Stomach (tissue), 9 donors: Measurements from ENCODE around the gene DYNC1I1. TPM values are rescaled to one million over a fixed set of nuclear protein-coding genes. Genes with fewer than 3 reads are reported as not detected.

ENCODE experiments used
- DNase-seq, 2 donors: peaks; one replicate each; pipeline versions ENCODE4 v3.0.0 to v3.0.0-alpha.2; 2013 to 2019
- H3K27ac ChIP-seq, 5 donors: fragments of 200-600 bp in 4 of 5; sonication (generic) in 4 of 5; one replicate each; pipeline ENCODE4 v1.5.1; 2013 to 2019; ENCODE audit warnings: mild to moderate bottlenecking in 1 of 5, moderate library complexity in 1 of 5
- H3K27me3 ChIP-seq, 3 donors: fragments of 200-600 bp; sonication (generic); one replicate each; pipeline ENCODE4 v1.5.1; 2017 to 2019; ENCODE audit warnings: mixed run types in 1 of 3
- H3K36me3 ChIP-seq, 4 donors: fragments of 200-600 bp; sonication (generic); 1 replicate in 3 of 4; 2 replicates in 1 of 4; pipeline ENCODE4 v1.5.1; 2016 to 2019
- H3K4me1 ChIP-seq, 4 donors: fragments of 200-600 bp; sonication (generic); one replicate each; pipeline ENCODE4 v1.5.1; 2016 to 2019
- H3K4me3 ChIP-seq, 4 donors: fragments of 200-600 bp; sonication (generic) in 3 of 4; one replicate each; pipeline ENCODE4 v1.5.1; 2016 to 2019; ENCODE audit warnings: mild to moderate bottlenecking in 1 of 4
- H3K9me3 ChIP-seq, 4 donors: fragments of 200-600 bp; sonication (generic); one replicate each; pipeline ENCODE4 v1.5.1; 2016 to 2019
- EP300 ChIP-seq: sonication (generic); formaldehyde crosslinking; IDR thresholded peaks from one replicate; pipeline ENCODE4 v1.6.1; 2017; ENCODE audit warnings: antibody characterized with exemption
- POLR2A ChIP-seq, 4 donors: fragments of 450-650 bp; IDR thresholded peaks; one replicate each; pipeline ENCODE4 v1.6.1; 2016; ENCODE audit warnings: antibody characterized with exemption in 4 of 4, control low read depth in 2 of 4, mild to moderate bottlenecking in 1 of 4, moderate library complexity in 1 of 4
- POLR2AphosphoS5 ChIP-seq, 3 donors: sonication (generic); formaldehyde crosslinking; IDR thresholded peaks; one replicate each; pipeline ENCODE4 v1.6.1; 2016; ENCODE audit warnings: antibody characterized with exemption in 3 of 3
- WGBS, 5 donors: extraction: QIAGEN DNeasy Blood & Tissue Kit in 3 of 5; methylation state at CpG; one replicate each; pipeline versions ENCODE4 v1.1.5 to v1.1.7; 2013 to 2018; 5-methylcytosine and 5-hydroxymethylcytosine counted together
- intact Hi-C: fragments of 100-400 bp; cut with DNase I; formaldehyde crosslinking; loops from one replicate; pipeline ENCODE4 v1.15.1; 2023; ENCODE audit warnings: low total_unique reads
- polyA plus RNA-seq, 3 donors: library from polyadenylated mRNA; stranded (reverse); fragments of 200-250 nt; gene quantifications; one replicate each; pipeline ENCODE4 v1.2.3, GENCODE V29; 2013
- total RNA-seq, 5 donors: library from RNA; depleted of rRNA; stranded (reverse); fragments of >200 nt; gene quantifications; one replicate each; pipeline versions ENCODE4 v1.1.0 to v1.2.3, GENCODE V29; 2014 to 2016
- TF ChIP-seq, protein P1 (sequence below), 7 experiments: fragments of 450-650 bp in 4 of 7; fragments of 200-600 bp in 3 of 7; sonication (generic) in 3 of 7; IDR thresholded peaks; one replicate each; pipeline ENCODE4 v1.5.1; 2016 to 2019; ENCODE audit warnings: antibody characterized with exemption in 7 of 7, control low read depth in 2 of 7, mild to moderate bottlenecking in 1 of 7
- donor health status: healthy with polysubstance abuse.
- donor health status: Bipolar disorder and iron deficiency.
- donor health status: healthy.

DYNC1I1 gene
- total and polyA plus RNA-seq, 8 donors: 0.93 to 69.4 (median 5.3) TPM

DNA sequence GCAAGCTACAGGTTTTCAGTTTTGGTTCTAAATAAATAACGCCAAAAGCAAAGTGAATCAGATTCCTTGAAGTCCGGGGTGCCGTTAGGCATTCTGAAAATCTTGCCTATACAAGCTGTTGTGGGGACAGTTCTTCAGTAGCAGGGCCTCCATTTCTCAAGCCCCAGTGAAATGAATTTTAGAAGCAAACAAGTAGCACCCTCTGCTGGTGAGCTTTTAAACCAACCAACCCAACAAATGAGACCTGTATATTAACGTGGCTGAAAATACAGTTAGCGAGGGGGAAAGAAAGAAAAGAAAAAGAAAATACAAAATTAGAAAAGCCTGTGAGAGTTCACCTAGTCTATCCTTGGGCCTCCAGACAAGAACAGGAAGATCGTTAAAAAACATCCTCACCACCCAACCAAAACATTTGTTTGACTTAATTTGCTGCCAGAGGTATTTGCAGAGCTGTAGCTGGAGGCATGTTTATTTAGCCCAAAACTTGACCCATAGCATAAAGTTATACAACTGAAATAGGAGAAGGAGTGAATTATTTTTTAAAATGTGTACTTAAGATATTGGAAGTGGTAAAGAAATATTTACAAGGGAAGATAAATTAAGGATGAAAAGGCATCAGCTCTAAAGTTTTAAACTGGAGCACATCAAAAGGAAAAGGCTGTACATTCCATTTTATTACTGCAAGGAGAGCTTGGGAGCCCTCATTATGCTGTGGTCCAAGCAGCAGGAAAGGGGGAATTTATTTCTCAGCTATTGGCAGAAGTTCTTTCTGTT, 98.9 kb downstream of the DYNC1I1 start:
- intact Hi-C loops: loop anchor here (10.0 kb wide), 1 partner anchor 146 kb away; no protein-coding TSS in a partner anchor
- 13 to 28% (median 19%) methylated on average over 6 of the region's 6 CpGs for WGBS, 5 donors
- TF ChIP-seq, protein P1, sequence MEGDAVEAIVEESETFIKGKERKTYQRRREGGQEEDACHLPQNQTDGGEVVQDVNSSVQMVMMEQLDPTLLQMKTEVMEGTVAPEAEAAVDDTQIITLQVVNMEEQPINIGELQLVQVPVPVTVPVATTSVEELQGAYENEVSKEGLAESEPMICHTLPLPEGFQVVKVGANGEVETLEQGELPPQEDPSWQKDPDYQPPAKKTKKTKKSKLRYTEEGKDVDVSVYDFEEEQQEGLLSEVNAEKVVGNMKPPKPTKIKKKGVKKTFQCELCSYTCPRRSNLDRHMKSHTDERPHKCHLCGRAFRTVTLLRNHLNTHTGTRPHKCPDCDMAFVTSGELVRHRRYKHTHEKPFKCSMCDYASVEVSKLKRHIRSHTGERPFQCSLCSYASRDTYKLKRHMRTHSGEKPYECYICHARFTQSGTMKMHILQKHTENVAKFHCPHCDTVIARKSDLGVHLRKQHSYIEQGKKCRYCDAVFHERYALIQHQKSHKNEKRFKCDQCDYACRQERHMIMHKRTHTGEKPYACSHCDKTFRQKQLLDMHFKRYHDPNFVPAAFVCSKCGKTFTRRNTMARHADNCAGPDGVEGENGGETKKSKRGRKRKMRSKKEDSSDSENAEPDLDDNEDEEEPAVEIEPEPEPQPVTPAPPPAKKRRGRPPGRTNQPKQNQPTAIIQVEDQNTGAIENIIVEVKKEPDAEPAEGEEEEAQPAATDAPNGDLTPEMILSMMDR (IDR thresholded peaks at IDR 0.05): peak in 5 of 7 experiments; percentile 35 to 66 (median 40)
- TF ChIP-seq EP300: no peak
- H3K36me3 ChIP-seq: peaks cover 0 to 11% (median 0%) of the 10 kb centered on the region in 4 donors
- H3K9me3 ChIP-seq: no peaks in the 10 kb centered on the region
- H3K27me3 ChIP-seq: no peaks in the 10 kb centered on the region
- H3K27ac ChIP-seq: no peak overlapping the region
- DNase-seq: peak in 1 of 2 donors; percentile 72
- peaks cover 0 to 18% (median 5%) of the 10 kb centered on the region in 4 donors for H3K4me1 ChIP-seq
- H3K4me3 ChIP-seq: no peak overlapping the region

- intact Hi-C loops: loop anchor here (10.0 kb wide), 1 partner anchor 147 kb away; no protein-coding TSS in a partner anchor
- 67 to 85% (median 77%) methylated on average over 4 to 9 of the region's 9 CpGs for WGBS, 5 donors
Measured at GRCh38 chr7:95871896-95872295, 99.5 kb downstream of the DYNC1I1 start.

GRCh38 chr7:95874129-95874528, 101.8 kb downstream of the DYNC1I1 start:
- Histone ChIP-seq H3K4me3 (no peak overlapping the region), H3K27ac (no peak overlapping the region), H3K27me3 (no peaks in the 10 kb centered on the region), H3K36me3 (peaks cover 0 to 16% (median 0%) of the 10 kb centered on the region in 4 donors), H3K9me3 (peaks cover 0 to 8% (median 3%) of the 10 kb centered on the region in 4 donors), H3K4me1 (peaks cover 0 to 18% (median 5%) of the 10 kb centered on the region in 4 donors)
- intact Hi-C loops: loop anchor here (10.0 kb wide), 1 partner anchor 149 kb away; no protein-coding TSS in a partner anchor
- WGBS, 5 donors: 76 to 91% (median 78%) methylated on average over 3 of the region's 3 CpGs
- TF ChIP-seq, protein P1 (IDR thresholded peaks at IDR 0.05): no peak
- DNase-seq: no peak

More at GRCh38 chr7:95871896-95872295, 99.5 kb downstream of the DYNC1I1 start:
- peaks cover 0 to 18% (median 5%) of the 10 kb centered on the region in 4 donors for H3K4me1 ChIP-seq
- no peaks in the 10 kb centered on the region for H3K27me3 ChIP-seq
- no peak for DNase-seq
- peaks cover 0 to 11% (median 0%) of the 10 kb centered on the region in 4 donors for H3K36me3 ChIP-seq
- H3K9me3 ChIP-seq: no peaks in the 10 kb centered on the region
- H3K4me3 ChIP-seq: no peak overlapping the region
- no peak overlapping the region for H3K27ac ChIP-seq
- TF ChIP-seq POLR2AphosphoS5 (IDR thresholded peaks at IDR 0.05) (no peak), EP300 (no peak)
- TF ChIP-seq, protein P1 (IDR thresholded peaks at IDR 0.05): no peak

GRCh38 chr7:95874541-95875265, 102.3 kb downstream of the DYNC1I1 start:
- DNase-seq: no peak
- H3K4me3 ChIP-seq: no peak overlapping the region
- H3K27me3 ChIP-seq: no peaks in the 10 kb centered on the region
- intact Hi-C loops: loop anchor here (10.0 kb wide), 1 partner anchor 150 kb away; no protein-coding TSS in a partner anchor
- peaks cover 0 to 16% (median 0%) of the 10 kb centered on the region in 4 donors for H3K36me3 ChIP-seq
- TF ChIP-seq EP300 (no peak), POLR2AphosphoS5 (IDR thresholded peaks at IDR 0.05) (no peak), POLR2A (IDR thresholded peaks at IDR 0.05) (no peak)
- TF ChIP-seq, protein P1 (IDR thresholded peaks at IDR 0.05): no peak
- peaks cover 0 to 18% (median 5%) of the 10 kb centered on the region in 4 donors for H3K4me1 ChIP-seq
- 68 to 89% (median 82%) methylated on average over 4 of the region's 4 CpGs for WGBS, 5 donors
- H3K9me3 ChIP-seq: peaks cover 0 to 8% (median 3%) of the 10 kb centered on the region in 4 donors
- no peak overlapping the region for H3K27ac ChIP-seq
